AG20443 (cell line): ENCODE measurements around the gene SPOCK1.
A peak's percentile ranks its signal among the peaks of the same experiment; 100 is the strongest.

Source experiments
- DNase-seq: peaks from one replicate; pipeline ENCODE4 v3.0.0; 2012; ENCODE audit warnings: low spot score, mixed read lengths

SPOCK1 gene

DNA sequence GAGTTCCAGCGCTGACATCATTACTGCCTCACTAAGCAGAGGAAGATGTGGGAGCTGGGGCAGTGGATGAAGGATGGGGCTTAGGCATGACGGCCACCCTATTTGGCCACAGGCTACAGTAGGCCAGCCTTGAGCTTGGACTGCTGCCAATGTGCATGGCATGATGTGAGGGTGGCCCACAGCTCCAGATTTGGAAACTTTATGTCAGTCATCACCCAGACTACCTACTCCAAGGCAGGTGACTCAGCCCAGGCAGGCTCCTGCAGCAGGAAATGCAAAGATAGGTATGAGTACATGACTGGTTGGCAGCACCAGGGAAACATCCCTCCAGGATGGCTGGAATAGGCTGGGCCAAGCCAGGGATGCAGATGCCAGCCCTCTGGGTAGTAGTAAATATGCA is 303.6 kb downstream of the SPOCK1 start:
- no peak for DNase-seq

DNA sequence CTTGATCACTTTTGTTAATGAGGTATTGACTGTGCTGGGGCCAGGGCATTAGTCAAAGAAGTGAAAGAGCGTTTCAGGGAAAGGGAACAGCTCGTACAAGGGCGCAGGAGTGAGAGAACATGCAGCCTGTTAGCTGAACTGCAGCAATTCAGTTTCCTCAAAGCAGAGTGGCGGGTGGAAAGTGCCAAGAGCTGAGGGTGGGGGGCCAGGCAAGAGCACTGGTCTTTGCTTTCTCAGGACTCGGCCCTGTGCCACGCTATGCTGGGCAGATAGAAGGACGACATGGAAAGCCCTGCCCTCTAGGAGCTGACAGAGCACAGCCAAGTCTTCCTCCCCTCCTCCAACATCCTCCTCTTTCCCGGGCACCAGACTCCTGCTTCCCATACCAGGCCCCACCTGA is 304.8 kb downstream of the SPOCK1 start:
- DNase-seq, result no peak

DNA sequence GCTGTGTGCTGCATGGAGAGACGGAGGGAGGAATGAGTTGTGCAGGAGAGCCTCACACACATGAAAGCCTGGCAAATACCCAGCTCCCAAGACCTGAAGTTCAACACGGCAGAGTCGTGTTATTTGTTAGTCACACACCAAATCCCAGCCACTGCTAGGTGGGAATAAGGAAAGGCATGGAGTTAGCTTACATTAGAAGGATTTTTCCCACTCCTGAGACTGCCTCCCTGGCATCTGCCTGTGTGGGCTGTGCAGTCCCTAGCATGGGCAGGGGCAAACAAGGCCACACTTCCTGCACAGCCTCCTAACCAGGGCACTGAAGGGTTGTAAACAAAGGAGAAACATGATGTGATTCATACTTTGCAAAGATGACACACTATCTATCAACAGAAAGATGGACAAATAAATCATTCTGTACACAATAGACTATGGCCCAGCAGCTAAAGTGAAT is 306.8 kb downstream of the SPOCK1 start:
- DNase-seq, result peak; percentile 37

DNA sequence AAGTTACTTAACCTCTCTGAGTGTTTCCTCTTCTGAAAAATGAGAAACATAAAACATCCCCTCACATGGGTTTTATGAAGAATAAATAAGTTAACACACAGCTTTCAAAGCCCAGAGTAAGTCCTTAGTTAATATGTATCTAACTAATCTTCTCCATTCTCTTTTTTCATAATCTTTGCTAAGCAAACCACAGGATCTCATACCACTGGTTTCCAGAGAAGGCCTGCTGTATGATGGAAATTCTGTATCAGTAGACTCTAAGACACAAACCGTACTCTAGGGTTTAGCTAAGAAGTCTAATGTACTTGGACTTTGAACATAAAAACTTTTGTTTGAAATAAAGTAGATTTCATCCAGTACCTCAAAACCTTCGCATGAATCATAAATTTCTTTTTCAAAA is 307.9 kb downstream of the SPOCK1 start:
- peak; percentile 26 for DNase-seq

DNA sequence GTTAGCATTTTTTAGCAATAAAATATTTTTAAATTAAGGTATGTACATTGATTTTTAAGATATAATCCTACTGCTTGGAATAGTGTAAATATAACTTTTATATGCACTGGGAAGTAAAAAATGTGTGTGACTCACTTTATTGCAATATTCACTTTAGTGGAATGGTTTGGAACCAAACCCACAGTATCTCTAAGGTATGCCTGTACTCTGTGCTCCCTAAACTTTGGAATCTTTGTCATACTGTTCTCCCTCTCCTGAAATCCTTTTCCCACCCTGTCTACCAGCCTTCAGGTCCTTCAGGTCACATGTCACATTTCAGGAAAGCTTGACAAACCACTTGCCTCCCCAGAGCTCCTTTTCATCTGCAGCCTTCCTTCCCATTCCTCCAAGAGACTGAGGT is 308.7 kb downstream of the SPOCK1 start:
- peak; percentile 47 for DNase-seq

DNA sequence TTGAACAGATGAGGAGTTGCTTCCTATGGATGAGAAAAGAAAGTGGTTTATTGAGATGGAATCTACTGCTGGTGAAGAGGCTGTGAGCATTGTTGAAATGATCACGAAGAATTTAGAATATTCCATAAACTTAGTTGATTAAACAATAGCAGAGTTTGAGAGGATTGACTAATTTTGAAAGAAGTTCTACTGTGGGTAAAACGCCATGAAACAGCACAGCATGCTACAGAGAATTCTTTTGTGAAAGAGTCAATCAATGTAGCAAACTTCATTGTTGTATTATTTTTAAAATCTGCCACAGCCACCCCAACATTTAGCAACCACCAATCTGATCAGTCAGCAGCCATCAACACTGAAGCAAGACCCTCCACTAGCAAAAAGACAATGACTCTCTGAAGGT is 309.1 kb downstream of the SPOCK1 start:
- DNase-seq, result no peak

DNA sequence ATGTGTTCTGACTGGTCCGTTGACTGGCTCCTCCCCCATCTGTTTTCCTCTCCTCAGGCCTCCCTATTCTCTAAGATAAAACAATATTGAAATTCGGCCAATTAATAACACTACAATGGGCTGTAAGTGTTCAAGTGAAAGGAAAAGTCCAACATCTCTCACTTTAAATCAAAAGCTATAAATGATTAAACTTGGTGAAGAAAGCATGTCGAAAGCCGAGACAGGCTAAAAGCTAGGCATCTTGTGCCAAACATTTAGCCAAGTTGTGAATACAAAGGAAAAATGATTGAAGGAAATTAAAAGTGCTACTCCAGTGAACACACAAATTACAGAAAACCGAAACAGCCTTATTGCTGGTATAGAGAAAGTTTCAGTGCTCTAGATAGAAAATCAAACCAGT is 310.6 kb downstream of the SPOCK1 start:
- DNase-seq, result no peak

DNA sequence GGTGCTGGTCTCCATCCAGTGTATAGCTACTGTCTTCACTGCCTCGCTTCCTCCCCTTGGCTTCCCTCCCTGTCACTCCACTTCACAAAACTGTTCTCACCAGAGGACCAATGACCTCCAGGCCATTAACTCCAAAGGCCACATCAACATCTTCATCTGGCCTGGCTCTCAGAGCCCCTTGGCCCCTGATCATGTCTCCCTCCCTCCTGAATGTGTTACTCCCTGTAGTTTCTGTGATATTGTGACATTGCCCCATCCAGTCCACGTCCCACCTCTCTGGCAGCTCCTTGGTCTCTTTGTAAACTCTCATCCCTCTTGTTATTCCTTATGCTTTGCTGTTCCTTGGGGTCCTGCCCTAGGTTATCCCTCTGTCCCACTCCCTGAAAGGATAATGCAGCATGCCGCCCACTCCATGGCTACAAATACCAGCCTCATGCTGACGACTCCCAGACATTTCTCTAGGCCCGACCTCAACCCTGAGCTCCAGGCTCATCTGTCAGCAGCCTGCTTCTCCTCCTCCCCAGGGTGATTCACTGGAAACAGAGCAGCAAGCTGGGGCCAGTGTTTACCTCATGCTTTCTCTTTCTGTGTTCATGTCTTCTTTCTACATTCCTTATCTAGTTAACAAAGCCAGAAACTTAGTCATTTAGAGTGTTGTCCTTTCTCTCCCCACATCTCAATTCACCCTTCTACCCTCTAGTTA is 312.2 kb downstream of the SPOCK1 start:
- peak; percentile 89 for DNase-seq

DNA sequence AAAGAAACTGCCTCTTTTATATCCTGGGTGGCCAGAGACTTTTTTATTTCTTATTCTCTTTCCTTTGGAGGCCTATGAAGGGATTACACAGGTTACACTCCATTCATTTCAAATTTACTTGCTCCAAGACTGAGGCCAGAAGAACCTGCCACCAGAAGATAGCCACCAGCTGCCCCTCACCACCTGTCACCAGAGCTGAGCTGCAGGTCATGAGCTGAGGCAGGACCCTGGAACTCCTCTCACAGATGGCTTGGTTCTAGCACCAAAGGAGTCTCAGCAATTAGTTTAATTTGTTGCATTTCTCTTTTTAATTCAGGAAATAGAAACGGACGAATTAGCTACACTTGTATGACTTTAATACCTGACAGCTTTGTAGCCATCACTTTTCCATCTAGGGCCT is 313.9 kb downstream of the SPOCK1 start:
- DNase-seq, result no peak

DNA sequence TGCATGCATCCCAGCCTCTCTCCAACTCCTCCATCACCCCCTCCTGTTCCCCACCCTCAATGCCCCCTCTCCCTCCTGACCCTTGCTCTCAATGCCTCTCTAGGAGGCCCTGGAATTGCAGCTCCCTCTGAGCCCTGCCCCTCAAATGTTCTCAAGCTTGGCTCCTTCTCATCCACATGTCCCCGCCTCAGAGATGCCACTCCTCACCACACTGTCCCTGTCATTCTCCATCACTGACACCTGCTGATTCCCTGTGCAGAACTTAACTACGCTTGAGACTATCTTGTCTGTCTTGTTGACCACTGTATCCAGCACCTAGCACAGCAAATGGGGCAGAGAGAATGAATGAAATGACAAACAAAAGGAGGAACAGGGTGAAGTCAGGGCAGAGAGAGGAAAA is 314.4 kb downstream of the SPOCK1 start:
- no peak for DNase-seq

DNA sequence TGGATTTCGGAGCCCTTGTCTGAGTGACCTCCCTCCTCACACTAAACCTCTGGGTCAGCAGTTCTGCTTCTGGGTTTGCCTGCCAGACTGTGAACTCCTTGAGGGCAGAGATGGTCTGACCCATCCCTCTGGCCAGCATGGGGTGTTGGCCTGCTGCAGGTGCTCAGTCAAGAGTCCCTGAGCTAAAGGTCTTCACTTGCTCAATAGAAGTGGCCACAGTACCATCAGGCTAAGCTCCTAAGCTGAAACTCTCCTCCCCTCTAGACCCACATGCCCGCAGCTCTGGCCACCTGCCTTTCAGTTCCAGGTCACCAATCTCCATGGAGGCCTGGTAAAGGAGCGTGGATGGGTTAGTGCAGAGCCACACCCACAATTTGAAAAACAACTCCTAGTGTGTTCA is 316.6 kb downstream of the SPOCK1 start:
- no peak for DNase-seq

DNA sequence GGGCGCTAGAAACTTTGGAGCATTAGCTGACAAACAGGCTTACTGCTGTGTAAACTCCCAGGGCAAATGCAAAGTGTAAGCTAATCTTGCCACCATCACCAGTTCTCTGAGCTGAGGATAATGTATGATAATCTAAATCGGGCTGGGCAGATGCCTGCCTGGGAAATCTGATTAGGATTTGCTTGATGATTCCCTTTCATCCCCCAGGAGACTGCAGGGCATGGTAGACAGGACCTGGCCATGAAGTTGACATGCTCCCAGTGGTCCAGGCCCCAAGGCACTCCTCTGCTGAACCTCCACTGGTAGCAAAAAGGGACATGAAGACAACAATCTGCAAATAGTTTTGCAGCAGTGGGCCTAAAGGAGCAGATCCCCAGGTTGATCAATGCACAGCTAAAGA is 317.5 kb downstream of the SPOCK1 start:
- no peak for DNase-seq

DNA sequence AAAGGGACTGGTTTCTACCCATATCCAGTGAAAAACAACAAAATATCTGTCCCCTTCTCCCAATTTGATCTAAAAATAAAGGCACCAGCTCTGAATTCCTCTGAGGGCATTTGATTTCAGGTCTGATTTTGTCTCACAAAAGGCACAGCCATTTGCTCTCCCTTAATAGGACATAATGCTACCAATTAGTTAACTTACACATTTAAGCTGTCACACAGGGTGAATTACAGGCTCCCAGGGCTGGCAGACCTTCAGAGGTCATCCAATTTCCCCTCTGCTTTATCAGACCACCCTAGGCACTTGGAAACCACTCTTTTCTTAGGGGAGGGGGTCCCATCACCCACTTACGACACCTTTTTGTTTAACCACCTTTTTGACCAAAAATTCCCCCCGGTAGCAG is 319.9 kb downstream of the SPOCK1 start:
- DNase-seq, result no peak

DNA sequence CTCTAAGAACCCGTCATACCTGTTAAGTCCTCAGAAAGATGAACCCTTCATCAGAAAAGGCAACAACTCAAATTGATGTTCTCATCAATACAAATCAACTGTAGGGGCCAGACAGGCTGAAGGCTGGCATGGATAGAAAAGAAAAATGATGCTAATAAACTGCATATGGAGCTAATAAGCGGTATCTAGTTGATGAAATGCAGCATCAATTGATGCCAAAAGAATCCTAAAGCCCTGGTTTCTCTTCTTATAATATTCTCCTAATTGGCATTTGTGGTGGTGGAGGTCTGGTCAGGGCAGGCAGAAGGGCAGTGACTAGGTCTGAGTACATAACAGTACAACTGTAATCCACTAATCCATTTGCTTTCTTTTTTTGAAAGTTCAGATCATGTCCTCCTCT is 322.5 kb downstream of the SPOCK1 start:
- DNase-seq, result no peak

DNA sequence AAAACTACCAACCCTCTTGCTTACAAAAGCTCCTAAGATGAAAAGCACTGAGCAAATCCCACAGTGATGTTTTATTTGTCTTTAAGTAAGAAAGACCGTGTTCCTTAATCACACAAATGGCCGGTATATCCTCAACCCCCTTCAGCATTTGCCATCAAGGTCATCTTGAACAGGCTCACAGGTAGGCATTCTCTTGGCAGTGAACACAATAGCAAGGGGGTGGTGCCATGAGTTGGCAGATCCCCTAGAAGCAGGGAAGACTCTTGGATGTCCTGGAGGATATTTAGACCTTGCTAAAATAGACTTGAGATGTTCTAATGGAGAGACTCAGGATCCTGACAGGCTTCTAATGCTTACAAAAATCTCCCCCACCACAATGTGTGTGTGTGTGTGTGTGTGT is 323.0 kb downstream of the SPOCK1 start:
- no peak for DNase-seq

DNA sequence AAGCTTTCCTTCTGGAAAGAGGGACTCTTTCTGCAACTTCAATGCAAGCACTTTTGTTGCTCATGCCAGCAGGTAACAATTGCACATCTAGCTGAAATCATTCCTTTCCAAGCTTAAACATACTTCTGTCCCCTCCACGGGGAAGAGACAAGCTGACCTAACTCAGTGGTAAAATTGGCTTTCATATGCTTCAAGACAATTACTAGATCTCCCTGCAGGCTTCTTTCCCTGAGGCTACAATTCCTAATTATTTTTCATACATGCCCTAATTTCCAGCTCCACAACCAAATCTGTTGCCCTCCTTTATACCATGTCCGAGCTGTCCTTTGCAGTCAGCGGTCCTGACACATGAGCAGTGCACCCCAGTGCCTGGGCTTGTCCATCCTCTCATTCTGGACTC is 324.9 kb downstream of the SPOCK1 start:
- DNase-seq, result no peak

DNA sequence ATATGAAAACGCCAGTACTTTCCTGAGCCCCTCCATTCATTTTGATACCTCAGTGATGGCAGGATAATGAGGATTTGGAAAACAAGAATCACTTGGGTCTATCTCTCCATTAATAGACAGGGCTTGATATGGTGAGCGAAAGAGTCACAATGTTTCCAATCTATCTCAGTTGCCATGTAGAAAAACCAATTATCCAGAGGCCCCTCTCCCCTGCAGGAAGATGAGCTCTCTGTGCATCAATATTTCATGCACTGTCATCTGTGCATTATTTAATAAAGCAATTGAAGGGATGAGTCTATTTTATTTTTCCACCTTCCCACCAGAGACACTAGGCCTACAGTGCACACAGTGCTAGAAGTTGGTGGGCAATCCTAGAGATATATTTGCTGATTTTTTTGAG is 326.9 kb downstream of the SPOCK1 start:
- DNase-seq, result no peak

DNA sequence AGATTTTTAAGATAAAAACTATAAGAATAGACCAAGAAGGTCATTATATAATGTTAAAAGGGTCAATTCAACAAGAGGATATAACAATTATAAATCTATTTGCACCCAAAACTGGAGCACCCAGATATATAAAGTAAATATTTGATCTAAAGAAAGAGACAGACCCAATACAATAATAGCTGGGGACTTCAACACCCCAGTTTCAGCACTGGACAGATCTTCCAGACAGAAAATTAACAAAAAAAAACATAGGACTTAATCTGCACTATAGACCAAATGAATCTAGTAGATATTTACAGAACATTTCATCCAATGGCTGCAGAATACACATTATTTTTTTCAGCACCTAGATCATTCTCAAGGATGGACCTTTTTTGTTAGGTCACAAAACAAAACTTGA is 331.9 kb downstream of the SPOCK1 start:
- DNase-seq, result no peak

DNA sequence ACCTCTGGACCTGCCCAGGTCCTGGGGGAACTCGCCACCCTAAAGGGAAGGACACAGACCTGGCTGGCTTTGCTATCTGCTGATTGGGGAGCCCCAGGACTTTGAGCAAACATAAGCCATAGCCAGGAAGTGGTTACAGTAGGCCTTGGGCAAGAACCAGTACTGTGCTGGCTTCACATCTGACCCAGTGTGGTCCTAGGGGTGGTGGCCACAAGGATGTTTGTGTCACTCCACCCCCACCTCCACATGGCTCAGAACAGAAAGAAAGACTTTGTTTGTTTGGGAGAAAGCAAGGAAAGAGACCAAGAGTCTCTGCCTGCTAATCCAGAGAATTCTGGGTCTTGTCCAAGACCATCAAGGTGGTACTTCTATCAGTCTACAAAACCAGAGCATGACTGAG is 334.2 kb downstream of the SPOCK1 start:
- no peak for DNase-seq

DNA sequence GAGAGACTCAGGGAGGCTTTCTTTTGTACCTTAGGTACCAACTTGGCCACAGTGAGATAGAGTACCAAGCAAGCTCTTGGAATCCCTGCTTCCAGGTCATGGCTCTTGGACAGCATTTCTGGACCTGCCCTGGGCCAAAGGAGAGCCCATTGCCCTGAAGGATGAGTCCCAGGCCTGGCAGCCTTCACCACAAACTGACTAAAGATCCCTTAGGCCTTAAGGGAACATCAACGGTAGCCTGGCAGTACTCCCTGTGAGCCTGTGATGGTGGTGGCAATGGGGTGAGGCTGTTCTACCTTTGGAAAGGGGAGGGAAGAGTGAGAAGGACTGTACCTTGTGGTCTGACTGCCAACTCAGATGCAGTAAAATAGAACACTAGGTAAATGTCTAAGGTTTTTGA is 334.6 kb downstream of the SPOCK1 start:
- no peak for DNase-seq

DNA sequence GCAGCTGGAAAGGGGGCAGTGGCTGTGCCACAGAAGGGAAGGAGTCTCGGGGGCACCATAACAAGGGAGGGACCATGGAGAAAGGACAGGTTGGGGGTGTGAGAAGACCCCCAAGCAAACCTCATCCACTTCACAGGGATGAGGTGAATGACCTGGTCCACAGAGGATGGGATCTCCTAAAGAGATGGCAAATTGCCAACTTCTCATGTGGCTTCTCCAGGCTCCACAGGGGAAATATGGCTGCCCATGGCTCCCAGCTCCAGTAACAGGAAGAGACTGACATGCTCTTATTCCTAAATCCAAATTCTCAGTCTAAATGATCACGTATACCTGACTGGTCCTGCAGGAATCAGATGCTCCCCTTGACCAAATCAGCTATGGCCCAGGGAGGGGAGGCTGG is 340.4 kb downstream of the SPOCK1 start:
- no peak for DNase-seq

DNA sequence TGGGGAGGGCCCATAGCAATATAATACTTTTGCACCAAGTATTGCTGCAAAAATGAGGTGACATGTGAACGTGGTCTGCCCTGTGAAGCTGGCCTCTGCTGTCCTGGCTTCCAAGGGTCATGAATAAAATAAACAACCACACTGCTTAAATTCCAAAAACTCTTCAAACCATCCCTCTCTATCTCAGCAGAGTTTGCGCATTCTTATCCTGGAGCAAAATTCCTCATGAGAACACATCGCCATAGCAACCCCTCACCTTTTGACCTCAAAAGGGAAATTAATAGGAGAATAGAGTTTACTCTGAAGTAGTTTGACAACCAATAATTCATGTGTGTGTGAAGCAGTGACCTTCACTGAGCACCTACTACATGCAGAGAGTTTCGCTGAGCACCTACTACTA is 342.9 kb downstream of the SPOCK1 start:
- DNase-seq, result no peak

DNA sequence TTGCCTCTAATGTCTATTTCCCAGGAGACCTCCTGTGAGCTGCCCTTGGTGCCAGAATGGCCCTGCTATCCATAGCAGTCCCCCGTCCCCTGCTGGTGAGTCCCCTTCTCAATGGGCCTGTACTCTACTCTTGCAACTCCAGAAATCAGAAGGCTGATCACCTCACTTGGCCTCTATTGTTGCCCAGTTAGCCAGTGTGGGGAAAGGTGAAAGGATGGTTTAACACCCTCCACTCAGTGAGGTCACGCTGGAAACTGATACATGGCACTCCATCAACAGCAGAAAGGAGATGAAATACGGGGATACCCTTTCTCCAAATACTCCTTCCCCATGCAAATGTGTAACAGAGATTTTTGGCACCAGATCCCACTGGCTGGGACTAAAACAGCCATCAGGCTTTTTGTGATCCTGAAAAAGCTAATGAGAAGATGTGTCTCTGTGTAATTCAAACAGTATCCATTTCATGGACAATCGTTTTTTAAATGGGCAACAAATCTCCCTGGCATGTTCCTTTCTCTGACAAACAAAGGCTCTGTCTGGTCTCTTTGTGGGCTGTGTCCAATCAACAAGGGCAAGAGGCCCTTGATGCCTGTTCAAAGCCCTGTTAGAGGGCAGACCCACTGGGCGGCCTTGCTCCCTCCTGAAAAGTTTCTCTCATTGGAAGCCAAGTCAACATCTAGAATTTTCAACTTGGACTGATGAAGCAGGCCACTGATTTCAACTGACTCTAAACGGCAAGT is 343.7 kb downstream of the SPOCK1 start:
- DNase-seq, result no peak

DNA sequence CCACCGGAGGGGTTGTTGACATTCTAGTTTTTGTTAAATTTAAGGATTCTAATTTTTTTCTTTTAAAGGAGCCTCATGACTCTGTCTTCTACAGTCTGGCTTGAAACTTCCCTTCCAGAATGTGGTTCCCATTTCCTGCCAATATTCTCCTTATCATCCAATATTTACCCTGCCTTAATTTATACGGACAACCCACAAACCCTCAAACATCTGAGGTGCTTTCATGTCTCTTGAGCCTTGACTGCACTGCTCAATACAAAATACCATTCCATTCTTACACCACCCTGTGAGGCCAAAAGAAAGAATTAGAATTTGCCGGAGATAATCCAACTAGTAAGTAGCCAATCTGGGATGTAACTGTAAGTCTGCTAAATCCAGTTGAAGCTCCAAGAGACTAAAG is 346.5 kb downstream of the SPOCK1 start:
- no peak for DNase-seq
